ELF-1 (cell line): ENCODE data around the gene GSTA2.
"Not testable (repeated sequence)": the region's sequence is repeated elsewhere in the genome, so short reads cannot be mapped to it uniquely, and the experiment has no call there.

ENCODE experiments used
- DNase-seq: peaks from one replicate; pipeline ENCODE4 v3.0.0-alpha.2; 2016; ENCODE audit warnings: low read depth, low spot score

GSTA2 gene

DNA sequence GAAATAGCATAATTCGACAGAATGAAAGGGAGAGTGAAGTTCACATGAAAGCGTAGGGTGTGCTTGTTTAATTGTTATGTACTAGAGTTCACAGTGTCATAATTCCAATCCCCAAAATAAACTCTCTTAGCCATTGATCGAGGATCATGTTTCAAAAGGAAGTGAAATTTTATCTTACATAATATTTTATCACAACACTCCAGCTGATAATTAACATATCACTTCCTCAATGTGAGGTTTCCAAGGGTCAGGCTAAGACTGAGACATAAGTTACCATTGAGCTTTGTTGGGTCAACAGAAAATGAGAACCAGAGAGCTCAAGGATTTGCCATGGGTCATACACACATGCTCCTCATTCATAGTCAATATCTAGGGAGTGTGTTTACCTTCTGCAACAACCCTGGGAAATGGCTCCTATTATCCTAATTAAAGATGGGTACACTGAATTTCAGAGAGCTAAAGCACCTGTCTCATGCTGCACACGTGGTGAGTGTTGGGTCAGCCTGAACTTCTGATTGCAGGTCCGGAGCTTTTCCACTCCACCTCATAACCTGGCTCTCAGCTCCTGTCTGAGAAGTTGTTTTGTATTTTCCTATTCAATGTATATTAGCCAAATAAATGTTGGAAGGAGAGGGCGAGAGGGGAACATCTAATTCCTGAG lies 3.0 kb downstream of the GSTA2 start:
- DNase-seq: no peak

GRCh38 chr6:52759085-52759484 lies 4.2 kb downstream of the GSTA2 start:
- DNase-seq: no peak

- not testable (repeated sequence) for DNase-seq
These were observed 5.5 kb downstream of the GSTA2 start for GRCh38 chr6:52757651-52758338.

DNA sequence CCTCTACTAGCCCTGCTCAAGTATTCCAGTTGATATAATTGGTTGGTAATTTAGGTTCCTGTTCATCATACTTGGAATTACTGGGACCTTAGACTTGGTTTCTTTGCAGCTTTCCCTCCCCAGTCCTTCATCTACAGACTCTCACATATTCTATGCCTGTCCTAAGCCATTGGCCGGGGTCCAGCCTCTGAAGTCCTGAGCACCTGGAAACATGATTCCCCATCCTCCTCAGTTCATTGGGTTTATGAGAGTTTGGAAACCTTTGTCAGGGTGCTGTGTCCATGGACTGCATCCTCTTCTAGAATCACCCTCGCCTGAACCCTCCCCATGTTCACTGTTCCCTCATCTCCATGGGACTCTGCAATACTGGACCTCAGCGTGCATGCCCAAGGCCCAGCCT lies 8.8 kb downstream of the GSTA2 start:
- no peak for DNase-seq

- not testable (repeated sequence) for DNase-seq
These were observed 10.1 kb downstream of the GSTA2 start for GRCh38 chr6:52753137-52753536.

- no peak for DNase-seq
These were observed 11.0 kb downstream of the GSTA2 start for GRCh38 chr6:52752310-52752709.

GRCh38 chr6:52749556-52750152 lies 13.6 kb downstream of the GSTA2 start:
- DNase-seq: no peak

DNA sequence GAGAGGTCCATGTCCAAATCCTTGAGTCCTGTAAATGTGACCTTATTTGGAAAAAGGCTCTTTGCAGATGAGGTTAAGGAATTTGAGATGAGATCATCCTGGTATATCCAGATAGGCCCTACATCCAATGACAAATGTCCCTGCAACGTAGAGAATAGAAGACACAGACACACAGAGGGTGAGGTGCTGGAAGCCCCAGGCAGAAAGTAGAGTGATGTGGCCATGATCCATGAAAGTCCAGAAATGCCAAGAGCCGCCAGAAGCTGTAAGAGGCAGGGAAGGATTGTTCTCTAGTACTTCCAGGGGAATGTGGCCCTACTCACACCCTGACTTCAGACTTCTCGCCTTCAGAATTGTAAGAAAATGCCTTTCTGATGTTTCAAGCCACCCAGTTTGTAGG lies 16.0 kb downstream of the GSTA2 start:
- peak; percentile 33 for DNase-seq

- DNase-seq: no peak
These were observed 17.1 kb downstream of the GSTA2 start for GRCh38 chr6:52746213-52746612.

DNA sequence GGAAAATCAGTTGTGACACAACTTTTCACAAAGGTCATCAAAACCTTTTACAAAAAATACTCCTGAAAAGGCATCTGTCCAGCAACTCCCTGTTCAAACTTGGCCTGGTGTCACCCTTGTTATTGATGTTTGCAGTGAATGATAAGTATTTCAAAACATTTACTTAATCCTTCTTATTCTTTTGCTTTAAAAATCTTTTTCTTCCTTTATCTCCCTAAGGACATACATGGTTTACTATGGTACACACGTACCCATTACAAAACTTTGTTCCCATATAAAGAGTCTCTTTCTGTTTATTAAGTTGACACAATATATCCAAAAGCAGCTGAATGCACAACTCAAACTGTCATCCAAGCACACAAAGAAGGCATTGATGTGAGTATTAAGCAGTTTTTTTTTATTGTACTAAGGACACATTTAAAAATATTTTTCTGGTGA lies 17.5 kb downstream of the GSTA2 start:
- DNase-seq: no peak

DNA sequence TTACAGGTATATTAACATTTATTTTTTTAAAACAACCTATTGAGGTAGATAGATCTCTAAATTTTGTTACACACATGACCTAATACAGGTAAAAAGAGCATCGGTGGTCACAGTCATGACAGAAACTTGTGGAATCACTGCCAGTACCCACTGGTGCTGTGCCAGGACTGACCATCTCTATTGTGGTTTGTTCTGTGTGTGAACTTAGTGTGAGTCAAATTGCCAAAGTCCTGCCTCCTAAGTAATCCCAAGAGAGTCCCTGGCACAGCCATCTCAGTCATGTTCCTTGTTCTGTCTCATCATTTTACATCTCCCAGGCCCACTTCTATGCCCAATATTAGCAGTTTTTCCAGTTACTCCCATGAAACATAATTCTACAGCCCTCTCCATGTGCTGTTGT lies 21.4 kb downstream of the GSTA2 start:
- no peak for DNase-seq

- no peak for DNase-seq
These were observed 23.6 kb downstream of the GSTA2 start for GRCh38 chr6:52739627-52740026.

GRCh38 chr6:52739134-52739533 lies 24.1 kb downstream of the GSTA2 start:
- no peak for DNase-seq

- no peak for DNase-seq
These were observed 27.1 kb downstream of the GSTA2 start for GRCh38 chr6:52736145-52736544.

- no peak for DNase-seq
These were observed 28.2 kb downstream of the GSTA2 start for GRCh38 chr6:52735071-52735470.

- no peak for DNase-seq
These were observed 29.2 kb downstream of the GSTA2 start for GRCh38 chr6:52734072-52734471.

GRCh38 chr6:52733172-52733571 lies 30.1 kb downstream of the GSTA2 start:
- no peak for DNase-seq

GRCh38 chr6:52731719-52732118 lies 31.6 kb downstream of the GSTA2 start:
- peak; percentile 78 for DNase-seq

DNA sequence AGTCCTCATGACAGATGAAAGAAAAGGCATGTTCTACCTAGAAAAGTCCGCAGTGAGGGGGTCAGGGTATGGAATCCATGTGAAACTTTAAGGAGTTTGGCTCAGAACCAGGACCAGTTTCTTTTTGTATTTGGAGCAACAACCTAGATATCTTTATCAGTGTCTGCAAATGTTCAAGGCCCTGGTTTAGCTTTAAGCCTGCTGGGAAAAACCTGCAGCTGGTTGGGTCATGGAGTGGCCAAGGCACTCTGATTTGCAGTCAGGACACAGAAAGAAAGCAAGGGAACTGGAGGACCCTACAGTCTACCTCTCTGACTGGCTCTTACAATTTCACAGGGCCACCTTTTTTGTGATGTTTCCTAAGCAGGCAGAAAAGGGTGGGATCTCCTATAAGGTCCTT lies 33.7 kb downstream of the GSTA2 start:
- DNase-seq: no peak

DNA sequence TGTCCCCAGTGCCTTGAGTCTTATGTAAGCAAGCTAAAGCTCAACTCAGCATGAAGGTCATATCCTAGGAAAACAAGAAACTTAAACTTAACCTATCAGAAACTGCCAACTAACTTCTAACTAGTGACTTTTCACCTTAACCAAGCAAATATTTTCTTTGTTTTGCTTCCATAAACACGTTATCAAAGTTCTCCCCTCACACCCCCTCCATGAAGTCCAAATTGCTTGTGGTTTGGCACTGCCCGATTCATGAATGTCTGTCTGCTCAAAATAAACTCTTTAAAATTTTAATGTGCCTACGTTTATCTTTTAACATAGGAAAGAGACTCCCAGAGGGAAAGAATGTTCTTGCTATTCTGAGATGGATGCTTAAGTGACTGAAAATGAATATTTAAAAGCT lies 34.9 kb downstream of the GSTA2 start:
- no peak for DNase-seq

DNA sequence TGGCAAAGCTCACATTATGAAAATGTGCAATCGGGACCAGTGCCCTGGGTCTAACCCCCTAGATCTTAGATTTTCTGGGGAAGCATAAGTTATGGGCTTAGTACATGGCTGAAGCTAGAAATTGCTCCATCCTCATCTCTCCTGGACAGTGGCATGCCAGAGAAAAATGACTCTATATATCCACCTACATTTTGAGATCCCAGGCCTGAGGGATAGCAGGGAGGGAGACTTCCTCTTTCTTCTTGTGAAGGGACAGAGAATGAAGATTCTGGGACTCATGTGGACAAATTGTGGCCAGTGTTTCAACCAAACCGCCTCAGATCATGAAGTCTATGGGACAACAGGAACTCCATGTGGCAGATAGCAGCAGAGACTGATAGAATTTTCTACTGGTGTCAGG lies 35.4 kb downstream of the GSTA2 start:
- no peak for DNase-seq

DNA sequence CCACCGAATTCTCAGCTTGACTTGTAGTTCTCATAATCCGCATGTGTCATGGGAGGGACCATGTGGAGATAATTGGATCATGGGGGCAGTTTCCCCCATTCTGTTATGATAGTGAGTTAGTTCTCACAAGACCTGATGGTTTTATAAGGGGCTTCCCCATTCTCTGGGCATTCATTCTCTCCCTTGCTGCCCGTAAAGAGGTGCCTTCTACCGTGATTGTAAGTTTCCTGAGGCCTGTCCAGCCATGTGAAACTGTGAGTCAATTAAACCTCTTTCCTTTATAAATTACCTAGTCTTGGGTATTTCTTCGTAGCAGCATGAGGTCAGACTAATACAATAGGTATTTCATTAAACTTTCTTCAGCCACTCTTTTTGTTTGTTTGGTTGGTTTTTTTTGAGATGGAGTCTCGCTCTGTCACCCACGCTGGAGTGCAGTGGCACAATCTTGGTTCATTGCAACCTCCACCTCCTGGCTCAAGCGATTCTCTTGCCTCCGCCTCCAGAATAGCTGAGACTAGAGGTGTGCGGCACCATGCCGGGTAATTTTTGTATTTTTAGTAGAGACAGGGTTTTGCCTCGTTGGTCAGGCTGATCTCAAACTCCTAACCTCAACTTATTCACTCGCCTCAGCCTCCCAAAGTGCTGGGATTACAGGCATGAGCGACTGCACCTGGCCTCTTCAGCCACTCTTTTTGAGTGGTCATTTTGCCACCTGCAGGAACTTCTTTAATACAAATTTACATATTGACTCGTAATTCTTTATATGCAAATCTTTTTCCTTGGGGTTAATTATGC lies 36.3 kb downstream of the GSTA2 start:
- no peak for DNase-seq
